Measurements from ENCODE around the gene XXYLT1.

Gene XXYLT1

DNA sequence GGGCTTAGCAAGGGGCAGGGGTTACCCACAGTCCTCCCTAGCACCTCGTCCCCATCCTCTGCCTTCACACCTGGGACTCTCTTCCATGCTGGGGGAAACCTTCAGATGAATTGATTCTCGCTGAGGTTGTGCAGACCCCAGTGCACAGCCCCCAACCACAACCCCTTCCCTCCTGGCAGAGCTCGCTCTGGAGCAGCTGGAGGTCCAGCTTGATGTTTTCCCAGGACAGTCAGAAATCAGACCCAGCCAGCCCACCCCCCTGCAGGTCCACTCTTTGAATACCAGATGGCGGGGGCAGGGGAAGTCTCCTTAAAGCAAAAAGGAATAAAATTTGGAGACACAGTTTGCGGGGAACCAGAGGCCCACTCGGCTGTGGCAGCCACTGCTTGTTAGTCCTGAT lies 234.4 kb downstream of the XXYLT1 start:
- DNase-seq, result no peak

DNA sequence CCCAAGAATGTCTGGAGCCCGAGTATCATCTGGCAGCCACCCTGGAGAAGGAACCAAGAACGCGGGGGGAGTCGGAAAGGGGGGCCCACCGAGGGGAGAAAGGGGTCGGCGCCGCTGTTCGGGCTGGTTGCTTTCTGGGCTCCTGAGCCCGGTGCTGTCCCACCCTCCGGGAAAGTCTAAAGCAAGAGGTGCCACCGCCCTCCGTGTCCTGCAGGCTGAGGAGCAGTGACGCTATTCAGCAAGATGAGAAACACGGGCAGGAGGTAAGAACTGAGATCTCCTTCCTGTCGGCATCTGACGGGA lies 234.8 kb downstream of the XXYLT1 start:
- no peak for DNase-seq

DNA sequence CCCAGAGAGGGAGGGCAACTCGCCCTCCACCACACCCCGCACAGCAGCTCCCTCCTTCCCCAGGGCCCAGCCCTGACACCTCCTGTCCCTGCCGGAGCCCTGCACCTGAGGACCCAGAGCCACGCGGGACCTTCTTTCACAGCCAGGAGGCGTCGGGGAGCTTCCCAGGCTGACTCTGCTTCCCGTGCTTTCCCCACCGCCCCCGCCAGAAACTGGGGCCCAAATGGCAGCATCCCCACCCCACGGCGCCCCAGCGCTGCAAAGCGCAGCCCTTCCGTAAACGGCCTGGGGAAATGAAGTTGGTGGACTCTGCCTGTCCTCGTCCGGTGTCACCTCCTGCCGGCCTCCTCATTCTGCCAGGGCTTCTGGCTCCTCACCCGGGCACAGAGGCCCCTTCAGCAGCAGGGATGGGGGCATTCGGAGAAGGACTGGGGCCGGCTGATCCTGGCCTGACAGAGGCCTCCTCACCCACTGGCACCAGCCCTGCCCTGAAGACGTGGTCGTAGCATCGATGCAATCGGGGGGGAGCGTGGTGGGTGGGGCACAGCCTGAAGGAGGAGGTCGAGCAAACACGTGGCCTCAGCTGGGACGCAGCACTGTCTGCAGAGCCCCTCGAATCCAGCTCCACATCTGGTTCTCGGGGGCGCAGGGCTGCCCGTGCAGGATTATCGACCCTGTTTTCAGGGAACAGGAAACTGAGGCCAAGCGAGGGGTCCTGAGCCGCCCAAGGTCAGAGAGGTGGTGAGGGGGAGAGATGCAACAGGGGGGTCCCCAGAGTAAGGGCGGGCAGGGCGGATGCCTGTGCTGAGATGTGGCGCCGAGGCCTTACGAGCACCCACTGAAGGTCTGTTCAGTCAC lies 235.4 kb downstream of the XXYLT1 start:
- DNase-seq, result no peak

DNA sequence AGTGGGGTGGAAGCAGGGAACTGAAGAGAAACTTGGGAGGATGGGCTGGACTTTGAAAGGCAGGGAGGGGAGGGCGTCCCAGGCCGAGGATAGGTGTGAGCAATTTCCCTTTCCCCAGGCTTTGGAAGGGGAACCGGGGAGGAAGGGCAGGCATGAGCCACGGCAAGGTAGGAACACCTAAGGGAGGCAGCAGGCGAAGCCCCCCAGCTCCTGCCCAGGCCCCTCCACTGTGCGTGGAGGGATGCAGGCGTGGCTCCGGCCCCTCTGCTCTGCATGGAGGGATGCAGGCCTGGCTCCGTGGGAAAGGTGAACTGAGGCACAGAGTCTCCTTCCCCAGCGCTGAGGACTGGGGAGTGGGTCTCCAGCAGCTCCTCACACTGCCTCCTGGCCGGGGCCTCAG lies 236.4 kb downstream of the XXYLT1 start:
- DNase-seq, result no peak

DNA sequence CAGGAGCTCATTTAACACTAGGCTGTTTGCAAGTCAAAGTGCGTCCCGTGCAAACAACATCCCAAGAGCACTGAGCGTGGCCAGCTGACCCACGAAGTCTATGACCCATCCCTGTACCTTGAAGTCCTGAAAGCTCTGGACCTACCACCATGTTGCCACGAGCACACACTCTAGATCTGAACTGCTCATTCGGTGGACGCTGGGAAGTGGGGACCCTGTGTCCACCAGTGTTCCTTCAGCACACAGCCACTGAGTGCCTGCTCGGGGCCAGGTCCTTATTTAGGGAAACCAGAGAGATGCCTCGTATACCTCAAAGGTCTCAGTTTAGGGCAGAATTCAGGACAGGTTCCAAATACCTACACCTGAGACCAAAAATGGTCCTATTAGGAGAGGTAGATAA lies 236.9 kb downstream of the XXYLT1 start:
- DNase-seq, result no peak

DNA sequence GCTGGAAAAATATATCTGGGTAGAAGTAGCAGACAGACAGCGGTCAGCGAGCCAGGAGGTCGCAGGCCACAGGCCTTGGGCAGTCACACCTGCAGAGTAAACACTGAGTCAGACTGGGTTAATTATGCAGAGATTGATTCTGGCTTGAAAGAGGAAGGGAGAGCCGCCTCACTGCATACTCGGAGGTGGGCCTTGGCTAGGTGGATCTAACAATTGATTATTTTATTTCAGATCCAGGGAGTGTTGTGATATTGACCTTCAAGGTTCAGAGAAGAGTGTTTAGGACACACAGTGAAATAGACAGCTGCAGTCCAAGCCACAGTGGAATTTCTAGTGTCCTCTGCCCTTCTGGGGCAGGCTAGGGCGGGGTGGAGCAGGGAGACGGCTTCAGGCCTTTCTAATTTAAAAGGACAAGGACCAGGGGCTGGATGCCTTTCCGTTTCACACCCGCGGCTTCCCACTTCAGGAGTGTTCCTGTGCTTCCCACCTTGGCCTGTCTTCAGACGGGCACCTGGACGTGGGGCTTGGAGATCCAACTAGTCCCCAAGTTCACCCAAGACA lies 237.3 kb downstream of the XXYLT1 start:
- no peak for DNase-seq

DNA sequence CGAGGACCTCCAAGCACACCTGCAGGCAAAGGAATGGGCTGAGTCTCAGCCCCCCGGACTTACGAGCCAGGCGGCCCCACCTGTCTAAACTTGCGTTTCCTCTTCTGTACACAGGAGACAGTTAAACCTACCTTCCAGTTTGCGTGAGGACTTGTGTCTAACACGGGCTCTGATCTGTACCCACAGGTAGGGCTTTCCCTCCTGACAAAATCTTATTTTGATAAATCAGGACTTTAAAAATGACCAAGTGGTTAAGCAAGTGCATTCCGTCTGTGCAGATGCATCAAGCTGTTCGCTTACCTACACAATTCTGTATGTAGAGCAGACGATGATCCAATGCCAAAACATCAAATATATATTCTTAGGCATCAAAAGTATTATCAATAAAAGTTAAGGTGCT lies 238.0 kb downstream of the XXYLT1 start:
- no peak for DNase-seq

DNA sequence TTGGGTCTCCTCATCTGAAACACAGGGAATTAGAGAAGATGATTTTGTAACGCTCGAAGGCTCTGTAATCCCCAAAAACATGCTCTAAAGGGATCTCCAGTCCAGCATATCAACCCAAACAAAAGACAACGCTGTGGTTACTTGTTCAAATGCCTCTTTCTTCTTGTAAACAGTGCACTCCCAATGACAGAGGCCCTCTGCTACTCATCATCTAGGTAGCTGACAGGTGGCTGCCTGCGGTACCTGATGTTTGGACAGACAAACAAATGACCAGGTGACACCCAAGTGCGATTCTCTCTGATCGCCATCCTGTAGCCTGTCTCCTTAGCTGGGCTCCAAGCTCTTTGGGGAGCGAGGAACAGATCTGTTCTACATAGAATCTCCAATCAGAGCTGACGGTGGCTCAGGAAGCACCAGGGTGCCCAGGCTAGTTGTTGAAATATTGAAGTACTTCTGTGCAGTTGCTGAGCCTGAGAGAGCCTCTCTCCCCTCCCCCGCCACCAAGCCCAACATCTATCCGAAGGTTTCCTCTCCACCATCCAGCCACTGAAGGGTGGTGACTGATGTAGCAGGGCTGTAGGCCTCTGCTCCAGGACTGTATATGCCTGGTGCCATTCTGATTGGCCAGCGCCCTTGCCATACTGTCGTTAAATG lies 238.7 kb downstream of the XXYLT1 start:
- DNase-seq, result no peak

DNA sequence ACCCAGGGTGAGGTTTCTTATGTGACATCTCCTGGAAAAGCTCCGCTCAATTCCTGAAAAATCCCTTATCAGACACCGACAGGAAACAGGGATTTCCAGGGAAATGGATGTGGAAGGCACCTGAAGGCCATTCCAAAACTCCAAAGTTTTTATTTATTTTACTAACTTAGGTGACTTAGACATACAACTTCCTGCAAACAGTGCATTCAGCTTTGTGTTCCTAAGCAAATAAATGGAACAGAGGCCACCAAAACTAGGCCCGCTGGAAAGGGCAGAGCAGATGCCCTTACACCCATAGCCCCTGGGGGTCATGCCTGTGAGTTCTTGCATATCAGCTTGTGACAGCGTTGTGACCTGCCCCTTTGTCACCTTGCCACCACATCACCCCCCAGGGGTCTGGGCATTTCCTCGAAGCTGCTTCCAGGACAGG lies 239.4 kb downstream of the XXYLT1 start:
- DNase-seq, result no peak

DNA sequence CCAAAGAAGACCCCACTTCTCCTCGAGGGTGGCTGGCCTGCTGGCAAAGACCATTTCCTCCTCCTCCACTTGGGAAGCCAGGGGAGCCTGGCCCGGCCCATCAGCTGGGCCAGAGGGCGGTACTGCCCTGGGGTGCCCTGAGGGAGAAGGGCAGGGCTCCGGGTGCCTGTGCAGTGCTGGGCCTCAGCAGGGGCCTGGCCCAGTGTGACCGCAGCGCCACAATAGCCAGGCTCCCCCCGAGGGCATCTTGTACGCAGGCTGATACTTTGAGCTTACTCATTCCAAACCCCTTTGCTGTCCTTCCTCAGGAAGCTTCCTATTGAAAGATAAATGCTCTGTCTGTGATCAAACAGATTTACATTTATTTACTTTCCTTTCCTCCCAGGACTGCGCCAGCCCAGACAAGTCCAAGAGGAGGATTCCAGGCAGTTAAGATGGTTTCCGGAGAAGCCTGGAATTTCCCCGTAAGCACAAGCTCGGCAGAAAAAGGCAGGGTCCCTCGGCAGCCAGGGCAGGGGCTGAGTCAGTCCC lies 240.1 kb downstream of the XXYLT1 start:
- no peak for DNase-seq

DNA sequence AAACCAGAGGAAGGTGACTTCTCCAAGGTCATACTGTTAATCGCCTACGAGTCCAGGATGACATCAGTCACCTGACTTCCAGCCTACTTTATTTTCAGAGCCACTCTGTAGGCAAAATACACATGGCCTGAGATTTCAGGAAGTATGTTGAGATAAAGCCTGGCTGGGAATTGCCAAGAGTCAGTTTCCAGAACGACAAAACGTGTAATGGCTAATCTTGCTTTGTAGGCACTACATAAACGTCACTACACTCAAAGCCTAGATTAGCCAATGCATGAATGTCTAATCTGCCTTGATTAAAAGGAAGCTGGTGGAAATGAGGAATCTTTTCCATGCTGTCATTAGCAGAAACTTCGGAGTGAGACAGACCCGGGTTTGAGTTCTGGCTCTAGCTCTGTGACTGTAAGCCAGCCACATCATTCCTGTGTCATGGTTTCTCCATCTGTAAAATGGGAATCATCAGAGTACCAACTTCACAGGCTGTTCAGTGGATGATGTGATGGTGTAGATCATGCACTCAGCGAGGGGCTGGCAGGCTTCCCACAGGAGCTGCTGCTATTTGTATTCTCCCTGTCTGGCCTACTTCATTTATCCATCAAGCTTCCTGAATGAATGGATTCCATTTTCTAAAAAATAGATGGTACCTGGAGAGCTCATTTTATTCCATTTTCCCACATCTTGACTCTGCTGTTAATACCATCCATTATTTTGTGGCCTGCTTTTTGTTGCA lies 241.9 kb downstream of the XXYLT1 start:
- no peak for DNase-seq

DNA sequence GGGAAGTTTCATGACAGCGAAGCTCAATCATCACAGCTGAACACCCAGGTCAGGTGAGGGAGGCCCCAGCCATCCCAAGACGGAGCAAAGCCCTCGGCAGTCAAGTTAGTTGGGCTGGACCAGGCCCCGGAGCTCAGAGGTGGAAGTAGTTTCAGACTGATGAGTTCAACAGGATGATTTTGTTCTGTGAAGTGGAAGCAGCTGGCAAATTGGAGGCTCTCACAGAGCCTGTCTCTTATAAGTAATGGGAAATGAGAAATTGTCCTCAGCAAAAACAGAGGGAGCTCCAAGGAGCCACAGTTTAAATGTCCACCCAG lies 245.1 kb downstream of the XXYLT1 start:
- DNase-seq, result no peak

DNA sequence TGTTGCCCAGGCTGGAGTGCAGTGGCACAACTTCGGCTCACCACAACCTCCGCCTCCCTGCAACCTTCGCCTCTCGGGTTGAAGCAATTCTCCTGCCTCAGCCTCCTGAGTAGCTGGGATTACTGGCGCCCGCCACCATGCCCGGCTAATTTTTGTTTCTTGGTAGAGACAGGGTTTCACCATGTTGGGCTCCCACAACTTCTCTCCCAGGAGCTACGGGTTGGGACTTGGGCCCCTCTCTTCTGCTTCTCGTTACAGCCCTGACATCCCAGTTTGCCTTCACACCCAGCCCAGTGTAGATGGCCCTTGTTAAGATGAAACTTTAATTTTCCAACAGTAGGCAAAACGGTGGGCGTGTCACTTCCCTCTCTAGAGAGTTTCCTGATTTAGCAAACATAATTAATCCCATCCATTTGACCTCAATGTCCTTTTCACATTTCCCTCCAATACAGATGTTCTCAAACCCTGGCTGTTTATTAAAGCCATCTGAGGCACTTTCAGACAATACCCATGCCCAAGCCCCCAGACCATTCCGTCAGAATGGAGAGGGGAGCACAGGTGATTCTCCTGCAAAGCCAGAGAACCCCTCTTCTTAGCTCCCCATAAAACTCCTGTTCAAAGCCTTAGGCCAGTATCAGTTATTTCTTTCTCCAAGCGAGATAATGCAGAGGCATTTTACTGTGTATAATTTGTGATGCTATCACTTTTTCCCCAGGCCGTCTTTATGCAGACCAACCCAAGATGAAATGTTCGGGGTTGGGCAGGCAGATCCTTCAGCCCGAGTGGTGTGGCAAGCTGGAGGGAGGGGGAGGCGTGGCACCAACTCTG lies 245.7 kb downstream of the XXYLT1 start:
- DNase-seq, result no peak

DNA sequence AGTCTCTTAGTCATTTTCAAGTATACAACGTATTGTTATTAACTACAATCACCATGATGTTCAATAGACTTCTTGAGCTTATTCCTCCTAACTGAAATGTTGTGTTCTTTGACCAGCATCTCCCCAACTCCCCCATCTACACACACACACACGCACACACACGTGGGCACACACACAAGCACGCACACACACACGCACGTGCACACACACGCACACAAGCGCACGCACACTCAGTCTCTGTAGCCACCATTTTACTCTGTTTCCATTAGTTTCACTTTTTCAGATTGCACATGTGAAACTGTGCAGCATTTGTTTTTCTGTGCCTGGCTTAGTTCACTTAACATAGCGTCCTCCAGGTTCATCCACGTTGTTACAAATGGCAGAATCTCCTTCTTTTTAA lies 247.0 kb downstream of the XXYLT1 start:
- DNase-seq, result no peak

DNA sequence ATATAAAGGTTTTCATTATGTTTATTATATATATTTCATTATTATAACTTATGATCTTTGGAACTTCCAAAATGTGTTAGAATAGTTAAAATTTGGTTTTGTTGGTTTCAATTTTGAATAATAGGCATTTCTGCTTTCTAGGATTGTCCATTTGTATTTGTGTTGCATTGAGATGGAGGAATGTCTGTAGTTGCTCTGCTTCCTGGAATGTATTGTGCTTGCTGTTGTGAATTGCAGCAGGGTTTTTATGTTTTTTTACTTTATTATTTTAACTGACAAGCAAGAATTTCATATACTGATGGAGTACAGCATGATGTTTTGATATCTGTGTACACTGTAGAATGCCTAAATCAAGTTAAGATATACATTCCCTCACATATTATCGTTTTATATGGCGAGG lies 247.4 kb downstream of the XXYLT1 start:
- DNase-seq, result no peak

DNA sequence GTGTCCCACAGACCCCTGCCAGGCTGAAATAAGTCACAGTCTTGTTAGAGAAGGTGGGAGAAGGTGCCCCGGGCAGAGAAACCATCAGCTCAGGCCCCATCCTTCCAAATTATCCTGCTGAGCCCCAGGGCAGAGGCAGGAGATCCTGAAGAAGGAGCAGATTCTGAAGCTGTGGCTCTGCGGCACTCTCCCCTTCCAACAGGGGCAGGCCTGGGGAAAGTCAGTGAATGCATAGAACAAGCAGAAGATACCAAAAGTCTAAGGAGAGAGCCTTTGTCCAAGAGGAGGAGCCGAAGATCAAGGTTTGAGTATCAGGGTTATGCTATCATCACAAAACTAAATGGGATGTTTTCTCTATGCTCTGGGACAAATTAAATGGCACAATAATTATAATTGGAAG lies 249.3 kb downstream of the XXYLT1 start:
- DNase-seq, result no peak

DNA sequence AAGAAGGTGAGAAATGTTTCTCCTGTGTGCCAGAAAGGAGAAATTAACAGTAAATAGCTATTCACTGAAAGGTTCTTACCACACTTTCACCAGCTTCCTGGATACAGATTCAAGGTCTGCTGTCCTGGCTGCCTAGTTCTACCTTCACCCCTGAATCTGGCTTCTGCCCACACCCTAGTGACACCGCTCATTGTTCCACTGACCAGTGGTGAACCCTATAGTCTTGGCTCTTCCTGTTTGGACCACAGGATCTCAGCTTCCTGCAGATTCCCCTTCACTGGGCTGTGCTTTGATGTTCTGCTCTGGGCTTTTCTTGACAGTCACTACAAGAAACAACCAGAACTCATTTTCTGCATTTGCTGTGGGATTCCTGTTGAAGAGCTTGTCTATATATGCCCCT lies 250.0 kb downstream of the XXYLT1 start:
- no peak for DNase-seq

DNA sequence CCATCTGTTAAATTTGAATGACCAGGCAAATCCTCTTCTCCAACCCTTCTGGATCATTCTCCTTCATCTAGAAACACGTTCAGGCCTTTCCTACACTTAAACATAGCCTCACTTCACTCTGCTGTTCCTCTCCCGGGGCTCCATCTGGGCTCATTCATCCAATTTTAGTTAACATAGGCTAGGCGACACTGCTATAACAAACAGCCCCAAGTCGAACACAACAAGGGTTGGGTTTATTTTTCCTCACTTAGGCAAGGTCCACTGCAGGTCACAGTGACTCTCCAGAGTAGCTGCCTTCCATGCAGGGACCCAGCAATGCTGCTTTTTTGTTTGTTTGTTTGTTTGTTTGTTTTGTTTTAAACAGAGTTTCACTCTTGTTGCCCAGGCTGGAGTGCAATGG lies 250.8 kb downstream of the XXYLT1 start:
- DNase-seq, result no peak

DNA sequence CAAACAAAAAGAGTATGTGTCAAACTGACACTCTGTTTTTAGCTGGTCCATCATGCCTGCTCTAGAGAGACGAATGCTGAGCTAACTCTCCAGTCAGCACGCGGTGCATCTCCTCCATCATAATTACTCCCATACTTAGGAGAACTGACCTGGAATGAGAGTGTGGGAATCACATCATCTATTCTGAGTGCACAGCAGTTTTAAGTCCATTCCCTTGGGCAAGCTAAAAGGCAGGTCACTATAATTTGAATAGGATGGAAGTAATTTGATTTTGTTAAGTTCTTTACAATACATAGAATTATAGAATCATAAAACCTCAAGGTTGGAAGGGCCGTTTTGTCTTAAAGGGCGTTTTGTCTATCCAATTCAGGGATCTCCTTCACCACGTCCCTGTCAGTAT lies 251.6 kb downstream of the XXYLT1 start:
- no peak for DNase-seq

Measured in NCI-H2081 (cell line).